ENCODE measurements around the gene ARRDC4. TPM values are rescaled to one million over a fixed set of nuclear protein-coding genes. Genes with fewer than 3 reads are reported as not detected.

The ARRDC4 gene
- total and polyA plus RNA-seq, 2 of the 8 experiments (the other 6 are each of a cell fraction or from before 2014, with no cell fraction given), result 3.5 to 3.8 TPM

GRCh38 chr15:97931314-97931713 is 29.2 kb upstream of the ARRDC4 start:
- H3K79me1 ChIP-seq (ENCODE audit: low read depth, low read length), result no peaks in the 10 kb centered on the region
- no peak overlapping the region for H2BK5ac ChIP-seq (ENCODE audit: low read depth, low read length)
- H3K56ac ChIP-seq (replicated peaks; ENCODE audit: insufficient read length, low read depth, low read length), result no peak overlapping the region
- H3K79me2 ChIP-seq (ENCODE audit: control insufficient read depth in 1 of 2, insufficient read depth in 2 of 2, low read length in 2 of 2), result no peaks in the 10 kb centered on the region
- peaks cover 11 to 15% of the 10 kb centered on the region in 2 experiments; a peak in 3 of 4 replicates for H3K9me3 ChIP-seq (ENCODE audit: insufficient read depth in 2 of 2, low read depth in 1 of 2, low read length in 1 of 2)
- no peaks in the 10 kb centered on the region for H3K4me1 ChIP-seq (replicated peaks in 1 of 4; ENCODE audit: control insufficient read depth in 3 of 4, insufficient read depth in 4 of 4, low read length in 3 of 4)
- H3K23ac ChIP-seq (ENCODE audit: insufficient read length), result no peak overlapping the region
- H2BK120ac ChIP-seq (replicated peaks; ENCODE audit: low read depth, low read length), result no peak overlapping the region
- DNase-seq (ENCODE audit: low read depth in 1 of 2, low spot score in 2 of 2) (no peak), FAIRE-seq (no peak)
- no peak overlapping the region for H3K4me2 ChIP-seq (ENCODE audit: insufficient read depth in 1 of 2, low read depth in 2 of 2, low read length in 2 of 2)
- no peaks in the 10 kb centered on the region for H3K27me3 ChIP-seq (replicated peaks in 1 of 4; ENCODE audit: control insufficient read depth in 3 of 4, extremely low read depth in 1 of 4, insufficient read depth in 3 of 4, low read length in 3 of 4)
- H2AK5ac ChIP-seq (ENCODE audit: low read depth, low read length), result no peak overlapping the region
- no peaks in the 10 kb centered on the region for H4K20me1 ChIP-seq (replicated peaks in 1 of 2; ENCODE audit: control insufficient read depth in 1 of 2, insufficient read depth in 2 of 2, low read length in 2 of 2)
- ChIA-PET CTCF (ENCODE audit: partially characterized antibody) (interaction anchor here (1.0 to 1.4 kb wide), 2 partner anchors 14 to 247 kb away, joined by 3 read pairs; no protein-coding TSS in a partner anchor), POLR2A (ENCODE audit: partially characterized antibody) (no interaction called here)
- no peak overlapping the region for H4K5ac ChIP-seq (ENCODE audit: insufficient read length, low read depth, low read length)
- H4K91ac ChIP-seq (replicated peaks; ENCODE audit: insufficient read length, low read length), result no peak overlapping the region
- H4K8ac ChIP-seq (ENCODE audit: extremely low read depth, insufficient read depth, low read length), result no peak overlapping the region
- no peak overlapping the region for H2BK15ac ChIP-seq (ENCODE audit: low read length)
- H3K9ac ChIP-seq (replicated peaks in 1 of 4; ENCODE audit: extremely low read depth in 1 of 4, low read depth in 3 of 4, low read length in 3 of 4), result no peak overlapping the region
- no peaks in the 10 kb centered on the region for H3K23me2 ChIP-seq (ENCODE audit: low read depth, low read length)
- no peak overlapping the region for H3K27ac ChIP-seq (ENCODE audit: low read depth, low read length)
- H2AFZ ChIP-seq (ENCODE audit: low read length), result no peak overlapping the region
- H3K4me3 ChIP-seq (ENCODE audit: extremely low read depth in 1 of 4, insufficient read depth in 2 of 4, low read depth in 3 of 4, low read length in 4 of 4), result no peak overlapping the region
- 81% methylated on average over 1 of the region's 1 CpG; no CpG with 5 or more reads in 1 of the 2 experiments for WGBS, 2 experiments (ENCODE audit: extremely low coverage in 1 of 2, insufficient coverage in 1 of 2, insufficient read length in 1 of 2, insufficient replicate concordance in 2 of 2, low coverage in 1 of 2, low lambda C conversion rate in 2 of 2, missing lambda C conversion rate in 1 of 2)
- no peak overlapping the region for H2BK20ac ChIP-seq (ENCODE audit: low read length)
- no peaks in the 10 kb centered on the region for H3K36me3 ChIP-seq (ENCODE audit: control insufficient read depth in 2 of 4, insufficient read depth in 4 of 4, low read length in 3 of 4)
- no peak overlapping the region for H3K18ac ChIP-seq (ENCODE audit: extremely low read depth, low read length)
- no peak overlapping the region for H2BK12ac ChIP-seq (ENCODE audit: low read depth, low read length)
- TF ChIP-seq KDM4A (IDR thresholded peaks at IDR 0.05; ENCODE audit: low read depth, low read length, severe bottlenecking) (no peak), CEBPB (IDR thresholded peaks at IDR 0.05; ENCODE audit: low read depth, low read length) (no peak), EGR1 (IDR thresholded peaks at IDR 0.05; ENCODE audit: borderline replicate concordance, low read depth, low read length) (no peak), GABPA (IDR thresholded peaks at IDR 0.05; ENCODE audit: borderline replicate concordance, insufficient read depth, low read length) (no peak), JUN (IDR thresholded peaks at IDR 0.05; ENCODE audit: low read depth, low read length) (no peak), SIN3A (conservative IDR thresholded peaks at IDR 0.05 in 1 of 2, IDR thresholded peaks at IDR 0.05 in 1 of 2; ENCODE audit: low read depth in 1 of 2, low read length in 2 of 2) (no peak), BRCA1 (IDR thresholded peaks at IDR 0.05; ENCODE audit: low read depth, low read length) (no peak), BCL11A (IDR thresholded peaks at IDR 0.05; ENCODE audit: low read depth in 2 of 2, low read length in 2 of 2) (no peak), NANOG (IDR thresholded peaks at IDR 0.05; ENCODE audit: insufficient read depth, low read depth, low read length, poor library complexity, severe bottlenecking) (no peak), TEAD4 (IDR thresholded peaks at IDR 0.05; ENCODE audit: low read depth, low read length) (no peak), POLR2AphosphoS5 (IDR thresholded peaks at IDR 0.05; ENCODE audit: low read depth, low read length) (no peak), SRF (IDR thresholded peaks at IDR 0.05; ENCODE audit: low read depth, low read length) (no peak), TCF12 (IDR thresholded peaks at IDR 0.05; ENCODE audit: low read depth, low read length) (no peak), TAF7 (optimal IDR thresholded peaks at IDR 0.05; ENCODE audit: borderline replicate concordance, low read depth, low read length) (no peak)
- no peak overlapping the region for H3K4ac ChIP-seq (replicated peaks; ENCODE audit: insufficient read length, low read depth, low read length)
- H3K14ac ChIP-seq (ENCODE audit: insufficient read length), result no peak overlapping the region

Measured in H1 (cell line).